DND-41 (cell line): ENCODE measurements around the gene TRMT112.

Source experiments
- ATAC-seq: fragments of 200-7000 bp; cut with Tn5 transposase; 3 replicates; pipeline ENCODE4 v1.9.1; 2021; ENCODE audit warnings: low read depth; ENCODE audit not compliant: insufficient read depth
- DNase-seq: peaks from one replicate; pipeline ENCODE4 v3.0.0-alpha.2; 2020
- H2AFZ ChIP-seq: 2 replicates; pipeline ENCODE4 v1.6.0; 2012; ENCODE audit warnings: low read depth, low read length
- H3K27ac ChIP-seq: 2 replicates; pipeline ENCODE4 v1.5.1; 2012; ENCODE audit warnings: low read length, inconsistent platforms
- H3K27me3 ChIP-seq: fragments of 200-600 bp; sonication (generic); 2 replicates; pipeline ENCODE4 v1.6.0; 2012; ENCODE audit warnings: low read length, mild to moderate bottlenecking, inconsistent platforms; ENCODE audit not compliant: insufficient read depth, poor library complexity
- H3K36me3 ChIP-seq: 2 replicates; pipeline ENCODE4 v1.5.1; 2012; ENCODE audit warnings: low read length, inconsistent platforms; ENCODE audit not compliant: insufficient read depth
- H3K4me1 ChIP-seq: 2 replicates; pipeline ENCODE4 v1.5.1; 2012; ENCODE audit warnings: mild to moderate bottlenecking, low read length; ENCODE audit not compliant: insufficient read depth
- H3K4me2 ChIP-seq: 2 replicates; pipeline ENCODE4 v1.6.0; 2012; ENCODE audit warnings: mild to moderate bottlenecking, moderate library complexity, low read length, inconsistent platforms; ENCODE audit not compliant: insufficient read depth
- H3K4me3 ChIP-seq, 2 experiments: fragments of 200-600 bp in 1 of 2; shearing (Covaris generic) in 1 of 2; 2 replicates each; pipeline ENCODE4 v1.5.1; 2012 to 2016; ENCODE audit warnings: inconsistent platforms in 2 of 2, low read length in 2 of 2, mild to moderate bottlenecking in 2 of 2, low read depth in 1 of 2, moderate library complexity in 1 of 2
- H3K79me2 ChIP-seq: 2 replicates; pipeline ENCODE4 v1.6.0; 2012; ENCODE audit warnings: low read length, inconsistent platforms; ENCODE audit not compliant: insufficient read depth
- H3K9ac ChIP-seq: 2 replicates; pipeline ENCODE4 v1.6.0; 2012; ENCODE audit warnings: low read depth, mild to moderate bottlenecking, inconsistent platforms, low read length, moderate library complexity
- H3K9me3 ChIP-seq: 2 replicates; pipeline ENCODE4 v1.5.1; 2012; ENCODE audit warnings: low read length, moderate library complexity, mild to moderate bottlenecking, inconsistent platforms; ENCODE audit not compliant: insufficient read depth, severe bottlenecking
- H4K20me1 ChIP-seq: 2 replicates; pipeline ENCODE4 v1.6.0; 2012; ENCODE audit warnings: low read length; ENCODE audit not compliant: insufficient read depth
- CTCF ChIP-seq: IDR thresholded peaks from 2 replicates; pipeline ENCODE4 v1.5.1; 2012; ENCODE audit warnings: borderline replicate concordance, low read length, moderate library complexity, mild to moderate bottlenecking; ENCODE audit not compliant: poor library complexity, severe bottlenecking; ENCODE audit errors: extremely low read depth
- EZH2 ChIP-seq: IDR thresholded peaks from 3 replicates; pipeline ENCODE4 v1.6.1; 2012; ENCODE audit warnings: borderline replicate concordance, low read depth, mild to moderate bottlenecking, moderate library complexity, low read length, inconsistent platforms; ENCODE audit not compliant: severe bottlenecking

Gene TRMT112

GRCh38 chr11:64268025-64268892 is 49.1 kb downstream of the TRMT112 start:
- H3K9ac ChIP-seq: peak overlapping the region; percentile 95
- peak overlapping the region; percentile 71; the same call in 1 of the 2 replicates for H2AFZ ChIP-seq

DNA sequence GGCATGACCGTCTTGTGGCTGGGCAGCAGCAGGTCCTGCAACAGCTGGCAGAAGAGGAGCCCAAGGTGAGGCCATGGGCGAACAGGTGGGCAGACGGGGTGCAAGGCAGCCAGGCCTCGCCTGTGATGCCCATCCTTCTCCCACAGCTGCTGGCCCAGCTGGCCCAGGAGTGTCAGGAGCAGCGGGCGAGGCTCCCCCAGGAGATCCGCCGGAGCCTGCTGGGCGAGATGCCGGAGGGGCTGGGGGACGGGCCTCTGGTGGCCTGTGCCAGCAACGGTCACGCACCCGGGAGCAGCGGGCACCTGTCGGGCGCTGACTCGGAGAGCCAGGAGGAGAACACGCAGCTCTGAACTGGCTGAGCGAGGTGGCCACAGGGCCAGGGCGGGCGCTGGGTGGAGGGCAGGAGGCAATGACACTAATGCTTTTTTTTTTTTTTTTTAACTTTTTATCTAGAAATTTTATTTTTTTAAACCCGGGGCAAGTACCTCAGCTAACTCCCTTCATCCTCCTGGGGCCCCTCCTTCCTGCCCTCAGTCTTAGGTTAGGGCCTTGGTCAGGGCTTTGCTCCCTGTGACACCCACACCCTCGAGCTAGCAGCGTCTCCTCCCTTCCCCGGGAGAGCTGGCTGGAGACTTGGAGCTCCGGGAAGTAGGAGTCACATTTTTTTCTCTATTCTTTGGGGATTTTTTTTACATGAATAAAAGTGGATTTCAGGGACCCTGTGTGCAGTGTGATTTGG is 50.0 kb downstream of the TRMT112 start:
- no peak for TF ChIP-seq EZH2
- TF ChIP-seq CTCF: no peak
- no peak overlapping the region for H2AFZ ChIP-seq
- no peak for ATAC-seq
- no peaks in the 10 kb centered on the region for H3K27me3 ChIP-seq
- no peak for DNase-seq
- H3K4me2 ChIP-seq: no peak overlapping the region
- H3K27ac ChIP-seq: no peak overlapping the region
- no peak overlapping the region for H3K4me3 ChIP-seq
- H3K4me1 ChIP-seq: peaks cover 33% of the 10 kb centered on the region
- H4K20me1 ChIP-seq: no peaks in the 10 kb centered on the region
- peak overlapping the region; percentile 95; the same call in 1 of the 2 replicates for H3K9ac ChIP-seq
- peaks cover 23% of the 10 kb centered on the region for H3K79me2 ChIP-seq
- peaks cover 25% of the 10 kb centered on the region; the same call in 1 of the 2 replicates for H3K36me3 ChIP-seq
- H3K9me3 ChIP-seq: no peaks in the 10 kb centered on the region

More at GRCh38 chr11:64268025-64268892, 49.1 kb downstream of the TRMT112 start:
- H3K4me1 ChIP-seq: peaks cover 38% of the 10 kb centered on the region
- H3K36me3 ChIP-seq: peaks cover 17% of the 10 kb centered on the region; the same call in 1 of the 2 replicates
- peaks cover 26% of the 10 kb centered on the region for H3K79me2 ChIP-seq
- peak overlapping the region; percentile 99 for H3K4me2 ChIP-seq
- H3K27me3 ChIP-seq: no peaks in the 10 kb centered on the region
- H3K4me3 ChIP-seq: peak overlapping the region; percentile 79 to 90; a peak in 3 of 4 replicates
- no peaks in the 10 kb centered on the region for H4K20me1 ChIP-seq
- DNase-seq (no peak), ATAC-seq (no peak)
- no peaks in the 10 kb centered on the region for H3K9me3 ChIP-seq
- H3K27ac ChIP-seq: peak overlapping the region; percentile 90
- no peak for TF ChIP-seq CTCF
- TF ChIP-seq EZH2: no peak
